AG10803 (cell line): ENCODE results near the gene TRIM66.
A peak's percentile ranks its signal among the peaks of the same experiment; 100 is the strongest.
"Not testable (repeated sequence)": the region's sequence is repeated elsewhere in the genome, so short reads cannot be mapped to it uniquely, and the experiment has no call there.

Experiments
- DNase-seq: peaks from one replicate; pipeline ENCODE4 v3.0.0; 2010; ENCODE audit warnings: low read depth
- H3K4me3 ChIP-seq: 2 replicates; pipeline ENCODE4 v1.5.1; 2011; ENCODE audit warnings: mild to moderate bottlenecking, low read length, control low read depth
- CTCF ChIP-seq: conservative IDR thresholded peaks from 2 replicates; pipeline ENCODE4 v1.5.1; 2011; ENCODE audit warnings: mild to moderate bottlenecking, low read length, control low read depth, inconsistent platforms

Gene TRIM66

GRCh38 chr11:8676458-8676857 is 6.0 kb downstream of the TRIM66 start:
- no peak overlapping the region for H3K4me3 ChIP-seq
- no peak for DNase-seq
- TF ChIP-seq CTCF: no peak

- no peak for DNase-seq
- H3K4me3 ChIP-seq: no peak overlapping the region
- no peak for TF ChIP-seq CTCF
Observed at GRCh38 chr11:8674859-8675258, 7.6 kb downstream of the TRIM66 start.

- DNase-seq: no peak
- H3K4me3 ChIP-seq: no peak overlapping the region
- TF ChIP-seq CTCF: no peak
Observed at GRCh38 chr11:8672346-8672745, 10.1 kb downstream of the TRIM66 start.

GRCh38 chr11:8671651-8672062 is 10.8 kb downstream of the TRIM66 start:
- TF ChIP-seq CTCF: no peak
- H3K4me3 ChIP-seq: no peak overlapping the region
- DNase-seq: no peak

GRCh38 chr11:8671193-8671612 is 11.3 kb downstream of the TRIM66 start:
- DNase-seq: peak; percentile 98
- TF ChIP-seq CTCF: no peak
- H3K4me3 ChIP-seq: peak overlapping the region; percentile 10; the same call in 1 of the 2 replicates

GRCh38 chr11:8670081-8670480 is 12.4 kb downstream of the TRIM66 start:
- not testable (repeated sequence) for DNase-seq, H3K4me3 ChIP-seq

- H3K4me3 ChIP-seq: no peak overlapping the region
- no peak for TF ChIP-seq CTCF
- no peak for DNase-seq
Observed at GRCh38 chr11:8665222-8665621, 17.2 kb downstream of the TRIM66 start.
